Natural killer cell (primary cell): ENCODE data around the gene TCOF1. TPM values are rescaled to one million over a fixed set of nuclear protein-coding genes. Genes with fewer than 3 reads are reported as not detected.

ENCODE experiments used
- ATAC-seq, 3 donors: fragments of 150-1000 bp in 2 of 3; fragments of 200-7000 bp in 1 of 3; cut with Tn5 transposase; 1 replicate in 1 of 3; 2 replicates in 2 of 3; pipeline ENCODE4 v1.10.0; 2021; ENCODE audit warnings: mild to moderate bottlenecking in 2 of 3, moderate library complexity in 2 of 3
- DNase-seq, 2 donors: peaks; one replicate each; pipeline versions ENCODE4 v3.0.0 to v3.0.0-alpha.2; 2013 to 2021; ENCODE audit warnings: mixed read lengths in 1 of 2
- H3K27ac ChIP-seq: one replicate; pipeline ENCODE4 v1.5.1; 2013; ENCODE audit warnings: mild to moderate bottlenecking, low read length
- H3K27me3 ChIP-seq: one replicate; pipeline ENCODE4 v1.6.1; 2013; ENCODE audit warnings: low read length; ENCODE audit not compliant: control insufficient read depth, insufficient read depth
- H3K36me3 ChIP-seq: one replicate; pipeline ENCODE4 v1.6.1; 2013; ENCODE audit warnings: low read length; ENCODE audit not compliant: control insufficient read depth, insufficient read depth
- H3K4me1 ChIP-seq: one replicate; pipeline ENCODE4 v1.6.1; 2013; ENCODE audit warnings: low read length; ENCODE audit not compliant: control insufficient read depth, insufficient read depth
- H3K4me3 ChIP-seq: one replicate; pipeline ENCODE4 v1.5.1; 2013; ENCODE audit warnings: low read length
- H3K9me3 ChIP-seq: one replicate; pipeline ENCODE4 v1.6.1; 2013; ENCODE audit warnings: low read length; ENCODE audit not compliant: control insufficient read depth, insufficient read depth
- H3K27ac Mint-ChIP-seq, 2 donors: one replicate each; pipeline ENCODE4 v1.8.0; 2022; ENCODE audit warnings: mild to moderate bottlenecking in 2 of 2, mixed read lengths in 2 of 2, moderate library complexity in 1 of 2
- H3K27me3 Mint-ChIP-seq, 2 donors: one replicate each; pipeline ENCODE4 v1.8.0; 2022; ENCODE audit warnings: low read depth in 2 of 2, mixed read lengths in 2 of 2
- H3K36me3 Mint-ChIP-seq: one replicate; pipeline ENCODE4 v1.8.0; 2022; ENCODE audit warnings: mixed read lengths
- H3K4me1 Mint-ChIP-seq, 2 donors: one replicate each; pipeline ENCODE4 v1.8.0; 2022; ENCODE audit warnings: mixed read lengths in 2 of 2
- H3K4me3 Mint-ChIP-seq: one replicate; pipeline ENCODE4 v1.8.0; 2022; ENCODE audit warnings: mild to moderate bottlenecking, moderate library complexity, mixed read lengths
- H3K9me3 Mint-ChIP-seq, 2 donors: one replicate each; pipeline ENCODE4 v1.8.0; 2022; ENCODE audit warnings: mixed read lengths in 2 of 2
- WGBS: methylation state at CpG from one replicate; pipeline ENCODE4 v1.1.7; 2013; ENCODE audit warnings: missing lambda C conversion rate; ENCODE audit not compliant: insufficient coverage; 5-methylcytosine and 5-hydroxymethylcytosine counted together
- intact Hi-C: fragments of 100-400 bp; cut with micrococcal nuclease; formaldehyde crosslinking; loops from one replicate; pipeline ENCODE4 v1.14.2; 2022
- total RNA-seq, 4 donors: library from RNA; stranded (reverse); fragments of 120-200 nt in 1 of 4; gene quantifications; one replicate each; pipeline versions ENCODE4 v1.2.3 to v1.2.4, GENCODE V29; 2013 to 2022
- TF ChIP-seq, protein P1 (sequence below): fragments of 200-600 bp; IDR thresholded peaks from one replicate; pipeline ENCODE4 v1.8.0; 2022; ENCODE audit warnings: antibody characterized with exemption

The TCOF1 gene
- total RNA-seq, 3 donors from 2014 or later (not counting 1 experiment from before 2014, with no cell fraction given): 51.5 to 62.6 (median 51.7) TPM

DNA sequence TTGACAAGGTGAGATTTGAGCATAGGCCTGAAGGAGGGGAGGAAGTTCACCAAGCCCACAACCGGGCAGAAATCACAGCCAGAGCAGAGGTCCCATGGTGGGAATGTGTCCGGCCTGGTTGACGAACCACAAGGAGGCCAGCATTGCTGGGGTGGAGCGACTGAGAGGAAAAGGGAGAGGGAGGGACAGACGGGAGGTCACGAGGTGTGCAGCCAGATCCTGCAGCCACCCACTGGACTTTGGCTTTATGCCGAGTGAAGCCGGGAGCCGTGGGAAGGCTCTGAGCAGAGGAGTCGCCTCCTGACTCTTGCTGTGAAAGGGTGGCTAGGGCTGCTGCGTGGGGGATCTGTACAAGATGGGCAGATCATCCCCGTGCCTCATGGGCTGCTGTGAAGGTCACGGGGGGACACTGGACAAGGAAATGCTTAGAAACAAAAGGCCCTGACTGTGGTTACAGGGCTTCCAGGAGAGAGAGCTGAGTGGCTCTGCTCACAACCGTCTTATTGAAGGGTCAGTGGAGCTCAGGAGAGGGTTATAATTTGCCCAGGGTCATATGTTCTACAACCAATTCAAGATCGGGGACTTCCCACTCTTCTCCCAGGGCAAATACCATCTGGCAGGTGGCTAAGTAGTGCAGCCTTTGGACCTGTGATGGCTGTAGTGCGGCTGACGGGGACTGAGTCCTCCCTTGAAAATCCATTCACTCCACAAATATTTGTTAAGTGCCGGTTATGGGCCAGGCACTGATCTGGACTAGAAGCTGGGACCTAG lies 70.8 kb downstream of the TCOF1 start:
- no peak for ATAC-seq
- no peak overlapping the region for H3K4me3 ChIP-seq
- no peaks in the 10 kb centered on the region for H3K27me3 ChIP-seq
- DNase-seq: no peak
- H3K9me3 ChIP-seq: no peaks in the 10 kb centered on the region
- Mint-ChIP-seq H3K9me3 (no peaks in the 10 kb centered on the region), H3K36me3 (no peaks in the 10 kb centered on the region), H3K4me1 (no peaks in the 10 kb centered on the region), H3K4me3 (no peak overlapping the region), H3K27me3 (no peaks in the 10 kb centered on the region), H3K27ac (peak overlapping the region in 1 of 2 donors; percentile 3)
- H3K36me3 ChIP-seq: no peaks in the 10 kb centered on the region
- TF ChIP-seq, protein P1, sequence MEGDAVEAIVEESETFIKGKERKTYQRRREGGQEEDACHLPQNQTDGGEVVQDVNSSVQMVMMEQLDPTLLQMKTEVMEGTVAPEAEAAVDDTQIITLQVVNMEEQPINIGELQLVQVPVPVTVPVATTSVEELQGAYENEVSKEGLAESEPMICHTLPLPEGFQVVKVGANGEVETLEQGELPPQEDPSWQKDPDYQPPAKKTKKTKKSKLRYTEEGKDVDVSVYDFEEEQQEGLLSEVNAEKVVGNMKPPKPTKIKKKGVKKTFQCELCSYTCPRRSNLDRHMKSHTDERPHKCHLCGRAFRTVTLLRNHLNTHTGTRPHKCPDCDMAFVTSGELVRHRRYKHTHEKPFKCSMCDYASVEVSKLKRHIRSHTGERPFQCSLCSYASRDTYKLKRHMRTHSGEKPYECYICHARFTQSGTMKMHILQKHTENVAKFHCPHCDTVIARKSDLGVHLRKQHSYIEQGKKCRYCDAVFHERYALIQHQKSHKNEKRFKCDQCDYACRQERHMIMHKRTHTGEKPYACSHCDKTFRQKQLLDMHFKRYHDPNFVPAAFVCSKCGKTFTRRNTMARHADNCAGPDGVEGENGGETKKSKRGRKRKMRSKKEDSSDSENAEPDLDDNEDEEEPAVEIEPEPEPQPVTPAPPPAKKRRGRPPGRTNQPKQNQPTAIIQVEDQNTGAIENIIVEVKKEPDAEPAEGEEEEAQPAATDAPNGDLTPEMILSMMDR: no peak
- 89% methylated on average over 18 of the region's 18 CpGs for WGBS
- peaks cover 11% of the 10 kb centered on the region for H3K4me1 ChIP-seq
- intact Hi-C loops: no loop called here
- H3K27ac ChIP-seq: no peak overlapping the region

DNA sequence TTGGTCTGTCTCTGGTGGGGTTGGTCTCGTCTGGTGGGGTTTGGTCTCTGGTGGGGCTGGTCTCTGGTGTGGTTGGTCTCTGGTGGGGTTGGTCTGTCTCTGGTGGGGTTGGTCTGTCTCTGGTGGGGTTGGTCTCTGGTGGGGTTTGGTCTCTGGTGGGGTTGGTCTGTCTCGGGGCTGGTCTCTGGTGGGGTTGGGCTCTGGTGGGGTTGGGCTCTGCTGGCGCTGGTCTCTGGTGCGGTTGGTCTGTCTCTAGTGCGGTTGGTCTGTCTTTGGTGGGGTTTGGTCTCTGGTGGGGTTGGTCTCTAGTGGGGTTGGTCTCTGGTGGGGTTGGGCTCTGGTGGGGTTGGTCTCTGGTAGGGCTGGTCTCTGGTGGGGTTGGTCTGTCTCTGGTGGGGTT lies 71.5 kb downstream of the TCOF1 start:
- no peaks in the 10 kb centered on the region for H3K9me3 ChIP-seq
- H3K4me3 ChIP-seq: no peak overlapping the region
- Mint-ChIP-seq H3K9me3 (no peaks in the 10 kb centered on the region), H3K27me3 (no peaks in the 10 kb centered on the region), H3K36me3 (no peaks in the 10 kb centered on the region), H3K27ac (no peak overlapping the region), H3K4me3 (no peak overlapping the region), H3K4me1 (no peaks in the 10 kb centered on the region)
- intact Hi-C loops: no loop called here
- no peaks in the 10 kb centered on the region for H3K36me3 ChIP-seq
- ATAC-seq: no peak
- TF ChIP-seq, protein P1: no peak
- H3K27me3 ChIP-seq: no peaks in the 10 kb centered on the region
- WGBS: 96% methylated on average over 5 of the region's 5 CpGs
- peaks cover 11% of the 10 kb centered on the region for H3K4me1 ChIP-seq
- DNase-seq: no peak
- peak overlapping the region; percentile 75 for H3K27ac ChIP-seq

DNA sequence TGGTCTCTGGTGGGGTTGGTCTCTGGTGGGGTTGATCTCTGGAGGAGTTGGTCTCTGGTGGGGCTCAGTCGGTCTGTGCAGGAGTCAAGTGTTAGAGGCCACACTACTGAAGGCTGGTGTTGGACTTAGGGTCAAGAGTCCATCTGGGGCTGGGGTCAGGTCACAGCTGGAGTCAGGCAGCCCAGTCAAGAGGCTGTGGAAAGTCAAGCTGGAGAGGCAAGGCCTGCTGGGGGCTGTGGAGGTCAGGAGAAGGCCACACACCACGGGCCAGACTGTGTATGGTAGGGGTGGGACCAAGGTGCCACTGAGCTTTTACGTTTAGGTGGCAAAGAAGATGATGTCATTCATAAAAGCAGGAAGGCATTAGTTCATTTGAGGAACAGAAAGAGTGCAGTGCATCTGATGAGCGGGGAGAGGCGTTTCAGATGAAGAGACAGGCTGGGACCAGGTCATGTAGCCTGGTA lies 71.9 kb downstream of the TCOF1 start:
- 74% methylated on average over 5 of the region's 5 CpGs for WGBS

More for the DNA sequence above, 71.9 kb downstream of the TCOF1 start:
- TF ChIP-seq, protein P1: no peak
- DNase-seq (no peak), ATAC-seq (no peak)
- Histone ChIP-seq H3K9me3 (no peaks in the 10 kb centered on the region), H3K36me3 (no peaks in the 10 kb centered on the region), H3K27me3 (no peaks in the 10 kb centered on the region), H3K4me3 (no peak overlapping the region), H3K4me1 (peaks cover 11% of the 10 kb centered on the region), H3K27ac (peak overlapping the region; percentile 75)
- Mint-ChIP-seq H3K4me1 (no peaks in the 10 kb centered on the region), H3K4me3 (no peak overlapping the region), H3K27ac (no peak overlapping the region), H3K36me3 (no peaks in the 10 kb centered on the region), H3K27me3 (no peaks in the 10 kb centered on the region), H3K9me3 (no peaks in the 10 kb centered on the region)
- intact Hi-C loops: no loop called here
